ENCODE data around the gene IRX1. TPM values are rescaled to one million over a fixed set of nuclear protein-coding genes. Genes with fewer than 3 reads are reported as not detected.

IRX1 gene
- total RNA-seq, 4 donors from 2014 or later, result 5.0 to 18.8 (median 12.8) TPM

GRCh38 chr5:3599226-3600105 lies 3.8 kb downstream of the IRX1 start:
- TF ChIP-seq POLR2A (IDR thresholded peaks at IDR 0.05) (no peak), CTCF (IDR thresholded peaks at IDR 0.05) (no peak)
- intact Hi-C loops (cut with DNase I; ENCODE audit: low total_unique reads), result loop anchor here (5.0 kb wide), 1 partner anchor 852 kb away; no protein-coding TSS in a partner anchor
- DNase-seq (ENCODE audit: low spot score in 2 of 2), result peak in 1 of 2 donors; percentile 84
- 60 to 61% methylated on average over 69 to 84 of the region's 86 CpGs for WGBS, 2 donors
- no peak overlapping the region for H3K4me3 ChIP-seq (ENCODE audit: low read depth, poor library complexity, severe bottlenecking)

GRCh38 chr5:3600106-3601060 lies 4.8 kb downstream of the IRX1 start:
- H3K4me3 ChIP-seq (ENCODE audit: low read depth, poor library complexity, severe bottlenecking), result no peak overlapping the region
- TF ChIP-seq POLR2A (IDR thresholded peaks at IDR 0.05) (no peak), CTCF (IDR thresholded peaks at IDR 0.05) (no peak)
- 58 to 59% methylated on average over 57 of the region's 71 CpGs for WGBS, 2 donors
- intact Hi-C loops (cut with DNase I; ENCODE audit: low total_unique reads), result loop anchor here (5.0 kb wide), 1 partner anchor 853 kb away; no protein-coding TSS in a partner anchor
- peak in 1 of 2 donors; percentile 80 for DNase-seq (ENCODE audit: low spot score in 2 of 2)

- intact Hi-C loops (cut with DNase I; ENCODE audit: low total_unique reads), result loop anchor here (5.0 kb wide), 1 partner anchor 854 kb away; no protein-coding TSS in a partner anchor
- DNase-seq (ENCODE audit: low spot score in 2 of 2), result peak in 1 of 2 donors; percentile 71
- H3K4me3 ChIP-seq (ENCODE audit: low read depth, poor library complexity, severe bottlenecking), result no peak overlapping the region
- TF ChIP-seq CTCF (IDR thresholded peaks at IDR 0.05), result no peak
- no peak for TF ChIP-seq POLR2A (IDR thresholded peaks at IDR 0.05)
- 51 to 63% methylated on average over 23 of the region's 23 CpGs for WGBS, 2 donors
Observed at GRCh38 chr5:3601061-3601710, 5.6 kb downstream of the IRX1 start.

GRCh38 chr5:3601911-3602782 lies 6.5 kb downstream of the IRX1 start:
- intact Hi-C loops (cut with DNase I; ENCODE audit: low total_unique reads), result loop anchor here (5.0 kb wide), 1 partner anchor 855 kb away; no protein-coding TSS in a partner anchor
- H3K4me3 ChIP-seq (ENCODE audit: low read depth, poor library complexity, severe bottlenecking), result no peak overlapping the region
- WGBS, 2 donors, result 64 to 73% methylated on average over 64 to 73 of the region's 73 CpGs
- peak in 1 of 2 donors; percentile 88 for DNase-seq (ENCODE audit: low spot score in 2 of 2)
- TF ChIP-seq CTCF (IDR thresholded peaks at IDR 0.05), result no peak

Measured in lower leg skin (tissue), 4 donors.